Colonic mucosa (tissue), 4 donors: Measurements from ENCODE around the gene MGMT. TPM values are rescaled to one million over a fixed set of nuclear protein-coding genes. Genes with fewer than 3 reads are reported as not detected.
A peak's percentile ranks its signal among the peaks of the same experiment; 100 is the strongest.

ENCODE experiments used
- DNase-seq: peaks from one replicate; pipeline ENCODE4 v3.0.0-alpha.2; 2020
- H3K27ac ChIP-seq: fragments of 200-600 bp; one replicate; pipeline ENCODE4 v1.8.0; 2021
- H3K27me3 ChIP-seq: fragments of 200-600 bp; one replicate; pipeline ENCODE4 v1.8.0; 2021
- H3K36me3 ChIP-seq: fragments of 200-600 bp; one replicate; pipeline ENCODE4 v1.8.0; 2021
- H3K4me1 ChIP-seq: fragments of 200-600 bp; one replicate; pipeline ENCODE4 v1.8.0; 2021; ENCODE audit warnings: mild to moderate bottlenecking
- H3K4me3 ChIP-seq: fragments of 200-600 bp; one replicate; pipeline ENCODE4 v1.8.0; 2021
- H3K9ac ChIP-seq, 2 donors: one replicate each; pipeline ENCODE4 v1.7.0; 2013; ENCODE audit warnings: control low read depth in 2 of 2, low read depth in 2 of 2, low read length in 2 of 2
- H3K9me3 ChIP-seq: fragments of 200-600 bp; one replicate; pipeline ENCODE4 v1.8.0; 2021
- intact Hi-C: fragments of 100-400 bp; cut with DNase I; formaldehyde crosslinking; loops from one replicate; pipeline ENCODE4 v1.14.1; 2022
- total RNA-seq, 2 donors: library from RNA; stranded (reverse); fragmentation: NEBNext Ultra II Directional in 1 of 2; extraction: Animal tissue kit (Norgen Biotek cat#: 25700) in 1 of 2; gene quantifications; one replicate each; pipeline ENCODE4 v1.2.1, GENCODE V29; 2021
- TF ChIP-seq, protein P1 (sequence below): fragments of 200-600 bp; IDR thresholded peaks from one replicate; pipeline ENCODE4 v1.8.0; 2022; ENCODE audit warnings: antibody characterized with exemption, mild to moderate bottlenecking
- donor health status: healthy.
- donor health status: DM: no; HTN: no; CAD: no.
- donor health status: DM: no; HTN: no; CAD: no.

MGMT gene
- total RNA-seq, 2 donors from 2014 or later, result 17.5 to 18.2 TPM

DNA sequence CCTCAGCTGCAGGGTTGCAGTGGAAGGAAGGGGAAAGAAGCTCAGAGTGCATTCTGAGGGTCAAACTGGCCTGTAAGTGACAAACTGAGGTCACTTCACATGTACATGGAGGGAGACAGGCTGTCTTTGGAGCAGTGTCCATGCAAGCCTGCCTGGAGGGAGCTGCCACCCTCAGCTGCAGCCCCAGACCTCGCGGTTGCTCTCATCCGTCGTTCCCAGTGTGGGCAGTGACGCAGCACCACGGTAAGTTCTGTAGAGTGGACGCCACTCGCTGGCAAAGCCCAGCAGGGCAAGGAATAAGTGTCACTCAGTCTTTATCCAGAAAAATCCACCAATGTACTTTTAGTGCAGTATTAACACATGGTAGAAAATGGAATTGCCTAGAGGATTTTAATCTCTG is 225.7 kb downstream of the MGMT start:
- no peak for DNase-seq
- Histone ChIP-seq H3K27me3 (no peaks in the 10 kb centered on the region), H3K36me3 (no peaks in the 10 kb centered on the region), H3K27ac (no peak overlapping the region), H3K9me3 (no peaks in the 10 kb centered on the region), H3K4me3 (no peak overlapping the region), H3K9ac (no peak overlapping the region), H3K4me1 (no peaks in the 10 kb centered on the region)
- TF ChIP-seq, protein P1, sequence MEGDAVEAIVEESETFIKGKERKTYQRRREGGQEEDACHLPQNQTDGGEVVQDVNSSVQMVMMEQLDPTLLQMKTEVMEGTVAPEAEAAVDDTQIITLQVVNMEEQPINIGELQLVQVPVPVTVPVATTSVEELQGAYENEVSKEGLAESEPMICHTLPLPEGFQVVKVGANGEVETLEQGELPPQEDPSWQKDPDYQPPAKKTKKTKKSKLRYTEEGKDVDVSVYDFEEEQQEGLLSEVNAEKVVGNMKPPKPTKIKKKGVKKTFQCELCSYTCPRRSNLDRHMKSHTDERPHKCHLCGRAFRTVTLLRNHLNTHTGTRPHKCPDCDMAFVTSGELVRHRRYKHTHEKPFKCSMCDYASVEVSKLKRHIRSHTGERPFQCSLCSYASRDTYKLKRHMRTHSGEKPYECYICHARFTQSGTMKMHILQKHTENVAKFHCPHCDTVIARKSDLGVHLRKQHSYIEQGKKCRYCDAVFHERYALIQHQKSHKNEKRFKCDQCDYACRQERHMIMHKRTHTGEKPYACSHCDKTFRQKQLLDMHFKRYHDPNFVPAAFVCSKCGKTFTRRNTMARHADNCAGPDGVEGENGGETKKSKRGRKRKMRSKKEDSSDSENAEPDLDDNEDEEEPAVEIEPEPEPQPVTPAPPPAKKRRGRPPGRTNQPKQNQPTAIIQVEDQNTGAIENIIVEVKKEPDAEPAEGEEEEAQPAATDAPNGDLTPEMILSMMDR, result no peak
- intact Hi-C loops, result no loop called here

DNA sequence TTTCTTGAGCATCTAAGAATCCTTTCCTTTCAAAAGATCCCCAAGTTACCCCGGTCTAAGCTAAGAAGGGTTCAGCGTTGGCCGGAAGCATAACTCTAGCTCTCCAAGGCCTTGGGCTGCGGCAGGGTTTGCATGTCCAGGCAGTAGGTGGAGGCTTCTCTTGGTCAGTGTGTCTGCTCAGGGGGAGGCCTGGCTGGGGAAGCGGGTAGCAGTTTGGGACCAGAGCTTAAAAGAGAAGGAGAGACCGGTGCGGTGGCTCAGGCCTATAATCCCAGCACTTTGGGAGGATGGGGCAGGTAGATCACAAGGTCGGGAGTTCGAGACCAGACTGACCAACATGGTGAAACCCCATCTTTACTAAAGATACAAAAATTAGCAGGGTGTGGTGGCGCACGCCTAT is 226.3 kb downstream of the MGMT start:
- no peak overlapping the region for H3K9ac ChIP-seq
- TF ChIP-seq, protein P1, result no peak
- H3K4me1 ChIP-seq, result no peaks in the 10 kb centered on the region
- intact Hi-C loops, result no loop called here
- no peaks in the 10 kb centered on the region for H3K36me3 ChIP-seq
- H3K27me3 ChIP-seq, result no peaks in the 10 kb centered on the region
- DNase-seq, result no peak
- no peaks in the 10 kb centered on the region for H3K9me3 ChIP-seq
- no peak overlapping the region for H3K4me3 ChIP-seq
- no peak overlapping the region for H3K27ac ChIP-seq

DNA sequence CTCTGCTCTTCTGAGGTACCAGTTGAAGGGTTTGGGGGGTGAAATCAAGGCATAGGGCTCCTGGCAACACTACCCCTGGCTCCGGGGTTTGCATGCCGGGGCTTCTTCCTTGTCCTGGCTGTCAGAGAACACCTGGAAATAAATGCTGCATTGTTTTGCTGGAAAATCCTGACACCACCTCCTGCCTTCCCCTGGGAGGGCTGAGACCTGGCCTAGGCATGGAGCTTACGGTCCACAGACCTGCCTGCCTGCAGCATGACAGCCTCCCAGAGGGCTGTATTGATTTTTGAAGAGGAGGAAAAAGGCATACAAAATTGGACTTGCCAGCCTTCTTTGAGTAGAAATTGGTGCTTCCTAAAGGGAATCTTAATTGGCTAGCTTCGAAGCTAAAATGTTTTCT is 227.1 kb downstream of the MGMT start:
- DNase-seq, result no peak
- no peak overlapping the region for H3K9ac ChIP-seq
- no peaks in the 10 kb centered on the region for H3K36me3 ChIP-seq
- no peaks in the 10 kb centered on the region for H3K4me1 ChIP-seq
- intact Hi-C loops, result no loop called here
- no peaks in the 10 kb centered on the region for H3K27me3 ChIP-seq
- no peaks in the 10 kb centered on the region for H3K9me3 ChIP-seq
- H3K27ac ChIP-seq, result no peak overlapping the region
- TF ChIP-seq, protein P1, result no peak
- no peak overlapping the region for H3K4me3 ChIP-seq

DNA sequence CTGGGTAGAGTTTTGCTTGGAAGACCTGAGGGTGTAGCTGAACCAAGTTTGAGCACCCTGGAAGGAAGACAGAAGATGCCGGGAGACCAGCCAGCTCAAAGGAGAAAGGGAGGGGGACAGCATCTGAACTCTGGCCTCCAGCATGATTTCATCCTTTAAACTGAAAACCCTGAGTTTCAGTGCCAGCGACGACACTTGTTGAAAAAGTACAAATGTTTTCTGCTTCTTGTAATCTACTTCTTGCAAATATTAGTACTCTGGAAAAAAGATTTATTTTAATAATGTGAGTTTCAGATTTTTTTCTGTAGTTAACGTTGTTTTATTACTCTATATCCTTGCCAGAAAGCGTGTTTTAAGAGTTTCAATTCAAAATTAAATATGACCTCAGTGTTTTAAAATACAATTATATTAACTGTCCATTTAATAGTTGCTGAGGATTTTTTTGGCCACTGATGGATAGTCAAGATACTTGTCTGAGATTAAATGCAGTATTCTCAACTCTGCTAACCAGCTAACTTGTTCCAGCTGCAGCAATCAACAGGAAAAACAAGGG is 227.7 kb downstream of the MGMT start:
- TF ChIP-seq, protein P1, result no peak
- Histone ChIP-seq H3K9ac (no peak overlapping the region), H3K27ac (no peak overlapping the region), H3K4me1 (no peaks in the 10 kb centered on the region), H3K36me3 (no peaks in the 10 kb centered on the region), H3K4me3 (no peak overlapping the region), H3K27me3 (no peaks in the 10 kb centered on the region), H3K9me3 (no peaks in the 10 kb centered on the region)
- intact Hi-C loops, result no loop called here
- peak; percentile 44 for DNase-seq

DNA sequence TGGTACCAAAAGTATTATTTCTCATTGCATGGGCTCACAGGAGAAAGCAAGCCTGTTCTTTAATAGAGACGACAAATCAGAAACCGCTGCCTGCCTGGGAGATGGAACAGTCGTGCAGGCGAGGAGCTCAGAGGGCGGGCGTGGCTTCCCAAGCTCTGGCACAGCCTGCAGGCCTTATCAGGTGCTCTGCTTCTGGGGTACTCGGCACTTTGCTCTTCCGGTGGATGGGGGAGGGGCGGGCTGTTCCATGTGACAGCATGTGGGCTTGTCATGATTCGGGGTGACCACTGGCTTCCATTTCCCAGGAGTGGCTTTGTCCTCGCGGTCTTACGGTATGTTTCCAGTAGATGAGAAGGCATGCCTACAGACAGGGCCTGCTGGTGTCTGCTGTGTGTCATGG is 228.6 kb downstream of the MGMT start:
- no peak for DNase-seq

More for the DNA sequence above, 228.6 kb downstream of the MGMT start:
- Histone ChIP-seq H3K4me1 (no peaks in the 10 kb centered on the region), H3K27me3 (no peaks in the 10 kb centered on the region), H3K36me3 (no peaks in the 10 kb centered on the region), H3K9me3 (no peaks in the 10 kb centered on the region), H3K9ac (no peak overlapping the region), H3K27ac (no peak overlapping the region), H3K4me3 (no peak overlapping the region)
- TF ChIP-seq, protein P1, result no peak
- intact Hi-C loops, result no loop called here
